RWPE2 (cell line): ENCODE results near the gene STRBP.

ENCODE experiments used
- ATAC-seq: fragments of 200-7000 bp; cut with Tn5 transposase; 3 replicates; pipeline ENCODE4 v1.9.1; 2021; ENCODE audit warnings: low read depth
- DNase-seq: peaks from one replicate; pipeline ENCODE4 v3.0.0-alpha.2; 2020; ENCODE audit warnings: low spot score
- H3K27ac ChIP-seq: fragments of 450-650 bp; 2 replicates; pipeline ENCODE4 v1.5.1; 2017; ENCODE audit warnings: mild to moderate bottlenecking; ENCODE audit not compliant: poor library complexity, severe bottlenecking
- H3K27me3 ChIP-seq: fragments of 250-450 bp; sonication (Bioruptor Pico); 2 replicates; pipeline ENCODE4 v1.5.1; 2021; ENCODE audit warnings: mild to moderate bottlenecking, moderate library complexity; ENCODE audit not compliant: insufficient read depth, poor library complexity, severe bottlenecking
- H3K36me3 ChIP-seq: fragments of 250-450 bp; sonication (Bioruptor Pico); 2 replicates; pipeline ENCODE4 v1.5.1; 2020; ENCODE audit warnings: low read depth, mild to moderate bottlenecking, moderate library complexity
- H3K4me1 ChIP-seq: fragments of 250-450 bp; sonication (Bioruptor Pico); 2 replicates; pipeline ENCODE4 v1.5.1; 2021; ENCODE audit warnings: mild to moderate bottlenecking, moderate library complexity; ENCODE audit not compliant: insufficient read depth, poor library complexity, severe bottlenecking
- H3K4me3 ChIP-seq: fragments of 250-450 bp; sonication (Bioruptor Pico); 2 replicates; pipeline ENCODE4 v1.5.1; 2021; ENCODE audit warnings: mild to moderate bottlenecking, moderate library complexity; ENCODE audit not compliant: severe bottlenecking
- H3K9me3 ChIP-seq: fragments of 250-450 bp; sonication (Bioruptor Pico); 2 replicates; pipeline ENCODE4 v1.5.1; 2021; ENCODE audit warnings: mild to moderate bottlenecking, moderate library complexity; ENCODE audit not compliant: severe bottlenecking
- TF ChIP-seq, protein P1 (sequence below): fragments of 450-650 bp; IDR thresholded peaks from one replicate; pipeline ENCODE4 v1.5.1; 2017; ENCODE audit warnings: mild to moderate bottlenecking, moderate library complexity; ENCODE audit not compliant: poor library complexity, severe bottlenecking

The STRBP gene

DNA sequence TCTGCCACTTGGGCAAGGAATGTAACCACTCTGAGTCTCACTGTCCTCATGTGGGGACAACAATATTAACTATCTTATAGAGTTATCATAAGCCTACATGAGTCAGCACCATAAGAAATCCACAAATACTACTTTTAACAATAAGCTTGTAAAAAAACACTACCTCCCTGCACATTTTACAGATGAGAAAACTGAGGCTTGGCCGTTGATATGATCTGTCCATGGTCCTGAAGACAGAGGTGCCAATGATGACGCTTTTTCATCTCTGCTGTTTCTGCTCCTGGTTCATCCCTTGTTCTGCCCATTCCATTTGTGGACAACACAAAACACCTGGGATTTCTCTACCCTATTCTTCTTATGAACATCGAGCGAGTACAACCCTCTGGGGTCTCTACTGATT lies 23.4 kb upstream of the STRBP start:
- no peaks in the 10 kb centered on the region for H3K9me3 ChIP-seq
- ATAC-seq (no peak), DNase-seq (no peak)
- H3K27me3 ChIP-seq: no peaks in the 10 kb centered on the region
- no peaks in the 10 kb centered on the region for H3K4me1 ChIP-seq
- H3K36me3 ChIP-seq: no peaks in the 10 kb centered on the region
- no peak overlapping the region for H3K27ac ChIP-seq
- H3K4me3 ChIP-seq: no peak overlapping the region
- TF ChIP-seq, protein P1, sequence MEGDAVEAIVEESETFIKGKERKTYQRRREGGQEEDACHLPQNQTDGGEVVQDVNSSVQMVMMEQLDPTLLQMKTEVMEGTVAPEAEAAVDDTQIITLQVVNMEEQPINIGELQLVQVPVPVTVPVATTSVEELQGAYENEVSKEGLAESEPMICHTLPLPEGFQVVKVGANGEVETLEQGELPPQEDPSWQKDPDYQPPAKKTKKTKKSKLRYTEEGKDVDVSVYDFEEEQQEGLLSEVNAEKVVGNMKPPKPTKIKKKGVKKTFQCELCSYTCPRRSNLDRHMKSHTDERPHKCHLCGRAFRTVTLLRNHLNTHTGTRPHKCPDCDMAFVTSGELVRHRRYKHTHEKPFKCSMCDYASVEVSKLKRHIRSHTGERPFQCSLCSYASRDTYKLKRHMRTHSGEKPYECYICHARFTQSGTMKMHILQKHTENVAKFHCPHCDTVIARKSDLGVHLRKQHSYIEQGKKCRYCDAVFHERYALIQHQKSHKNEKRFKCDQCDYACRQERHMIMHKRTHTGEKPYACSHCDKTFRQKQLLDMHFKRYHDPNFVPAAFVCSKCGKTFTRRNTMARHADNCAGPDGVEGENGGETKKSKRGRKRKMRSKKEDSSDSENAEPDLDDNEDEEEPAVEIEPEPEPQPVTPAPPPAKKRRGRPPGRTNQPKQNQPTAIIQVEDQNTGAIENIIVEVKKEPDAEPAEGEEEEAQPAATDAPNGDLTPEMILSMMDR: no peak

DNA sequence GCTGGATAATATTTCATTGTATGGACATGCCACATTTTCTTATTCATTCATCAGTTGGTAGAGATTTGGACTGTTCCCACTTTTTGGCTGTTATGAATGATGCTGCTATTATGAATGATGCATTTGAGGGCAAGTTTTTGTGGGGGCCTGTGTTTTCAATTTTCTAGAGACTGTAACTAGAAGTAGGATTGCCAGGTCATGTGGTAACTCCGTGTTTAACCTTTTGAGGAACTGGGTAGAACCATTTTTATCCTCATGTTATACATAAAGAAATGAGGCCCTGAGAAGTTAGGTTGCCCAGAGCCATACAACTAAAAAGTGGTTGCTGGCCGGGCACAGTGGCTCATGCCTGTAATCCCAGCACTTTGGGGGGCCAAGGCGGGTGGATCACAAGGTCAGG lies 22.4 kb upstream of the STRBP start:
- ATAC-seq (no peak), DNase-seq (no peak)
- no peak overlapping the region for H3K27ac ChIP-seq
- TF ChIP-seq, protein P1: no peak
- H3K9me3 ChIP-seq: no peaks in the 10 kb centered on the region
- H3K36me3 ChIP-seq: no peaks in the 10 kb centered on the region
- no peaks in the 10 kb centered on the region for H3K4me1 ChIP-seq
- no peaks in the 10 kb centered on the region for H3K27me3 ChIP-seq
- H3K4me3 ChIP-seq: no peak overlapping the region

DNA sequence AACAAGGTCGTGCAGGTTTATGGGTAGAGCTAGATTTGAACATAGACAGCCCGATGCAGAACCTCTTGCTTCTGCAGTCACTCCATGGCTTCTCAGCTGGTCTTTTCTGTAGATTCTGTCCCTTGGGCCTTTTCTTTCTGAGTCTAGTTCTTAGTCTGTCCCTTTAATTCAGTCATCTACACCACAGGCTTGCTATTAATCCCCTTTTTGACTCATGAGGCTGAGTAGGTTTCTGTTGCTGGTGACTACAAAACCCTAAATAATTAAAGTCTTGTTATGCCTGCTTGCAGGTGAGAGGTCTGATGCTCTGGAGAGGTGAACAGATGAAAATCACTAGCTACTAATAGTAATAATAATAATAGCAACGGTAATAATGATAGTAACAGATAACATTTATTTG lies 19.3 kb upstream of the STRBP start:
- H3K4me1 ChIP-seq: no peaks in the 10 kb centered on the region
- no peak for DNase-seq
- H3K9me3 ChIP-seq: no peaks in the 10 kb centered on the region
- no peaks in the 10 kb centered on the region for H3K36me3 ChIP-seq
- ATAC-seq: no peak
- no peak overlapping the region for H3K27ac ChIP-seq
- H3K27me3 ChIP-seq: no peaks in the 10 kb centered on the region
- no peak overlapping the region for H3K4me3 ChIP-seq
- TF ChIP-seq, protein P1: no peak

GRCh38 chr9:123286324-123286723 lies 17.9 kb upstream of the STRBP start:
- H3K36me3 ChIP-seq: no peaks in the 10 kb centered on the region
- H3K27ac ChIP-seq: no peak overlapping the region
- ATAC-seq (no peak), DNase-seq (no peak)
- no peak overlapping the region for H3K4me3 ChIP-seq
- H3K4me1 ChIP-seq: no peaks in the 10 kb centered on the region
- H3K27me3 ChIP-seq: no peaks in the 10 kb centered on the region
- TF ChIP-seq, protein P1: no peak
- no peaks in the 10 kb centered on the region for H3K9me3 ChIP-seq

GRCh38 chr9:123284656-123285055 lies 16.3 kb upstream of the STRBP start:
- Histone ChIP-seq H3K4me1 (no peaks in the 10 kb centered on the region), H3K36me3 (no peaks in the 10 kb centered on the region), H3K27ac (no peak overlapping the region), H3K4me3 (no peak overlapping the region), H3K27me3 (no peaks in the 10 kb centered on the region), H3K9me3 (no peaks in the 10 kb centered on the region)
- ATAC-seq (no peak), DNase-seq (no peak)
- TF ChIP-seq, protein P1: no peak
